Non-pigmented ciliary epithelial cell (primary cell): ENCODE data around the gene SLC35F1.

Experiments
- DNase-seq: peaks from one replicate; pipeline ENCODE4 v3.0.0-alpha.2; 2010; ENCODE audit warnings: low read depth

The SLC35F1 gene

DNA sequence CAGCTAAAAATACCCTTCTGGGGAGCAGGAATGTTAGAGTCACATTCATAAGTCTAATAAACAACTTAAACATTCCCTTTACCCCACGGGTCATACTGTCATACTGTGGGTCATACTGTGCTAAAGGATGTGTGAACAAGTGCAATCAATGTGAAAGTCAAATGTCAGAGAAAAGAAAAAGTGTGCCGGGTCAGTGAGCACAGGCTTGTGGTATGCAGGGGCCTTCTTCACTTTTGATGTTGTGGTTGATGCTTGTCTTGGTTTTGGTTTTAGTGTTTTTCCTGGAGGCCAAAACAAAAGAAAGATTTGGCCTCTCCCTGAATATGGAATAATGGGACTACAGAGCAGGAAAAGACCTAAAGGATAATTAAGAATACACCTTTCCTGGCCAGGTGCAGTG is 373.1 kb downstream of the SLC35F1 start:
- DNase-seq = no peak

DNA sequence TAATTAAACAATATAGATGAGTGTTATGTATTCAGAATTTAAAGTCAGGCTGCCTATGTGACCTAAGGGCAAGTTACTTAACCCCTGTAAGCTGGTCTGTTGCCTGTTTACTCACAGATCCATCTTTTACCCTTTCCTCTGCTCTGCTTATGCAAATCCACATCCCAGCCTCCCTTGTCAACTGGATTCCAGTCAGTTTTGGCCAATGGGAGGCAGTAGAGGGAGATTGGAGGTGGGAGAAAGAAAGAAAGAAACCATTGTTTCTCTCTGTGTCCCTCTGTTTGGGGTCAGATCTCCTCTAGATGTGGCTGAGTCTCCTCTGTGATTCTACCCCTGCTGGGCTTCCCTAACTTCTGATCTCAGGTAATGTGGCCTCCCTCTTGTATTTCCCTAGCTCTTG is 374.2 kb downstream of the SLC35F1 start:
- DNase-seq = no peak

DNA sequence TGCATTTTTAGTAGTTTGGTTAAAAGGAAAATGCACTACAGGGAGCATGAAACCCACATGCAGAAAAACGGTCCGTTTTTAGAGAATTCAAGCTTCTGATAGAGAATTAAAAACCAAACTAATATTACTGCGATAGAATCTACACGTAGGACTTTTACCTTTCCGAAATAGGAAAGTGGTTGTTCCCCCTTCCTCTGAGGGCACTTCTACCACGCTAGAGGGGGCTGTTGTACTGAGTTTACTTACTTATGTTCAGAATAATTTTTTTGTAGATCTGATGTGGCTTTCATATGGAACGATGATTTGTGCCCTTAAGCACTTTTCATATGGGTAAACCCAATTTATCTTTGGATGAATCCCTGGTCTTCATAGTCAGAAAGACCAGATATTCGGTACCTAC is 376.7 kb downstream of the SLC35F1 start:
- no peak for DNase-seq

GRCh38 chr6:118284736-118285360 is 377.8 kb downstream of the SLC35F1 start:
- no peak for DNase-seq

GRCh38 chr6:118285791-118286190 is 378.7 kb downstream of the SLC35F1 start:
- DNase-seq = no peak

GRCh38 chr6:118288355-118289124 is 381.5 kb downstream of the SLC35F1 start:
- DNase-seq = no peak

DNA sequence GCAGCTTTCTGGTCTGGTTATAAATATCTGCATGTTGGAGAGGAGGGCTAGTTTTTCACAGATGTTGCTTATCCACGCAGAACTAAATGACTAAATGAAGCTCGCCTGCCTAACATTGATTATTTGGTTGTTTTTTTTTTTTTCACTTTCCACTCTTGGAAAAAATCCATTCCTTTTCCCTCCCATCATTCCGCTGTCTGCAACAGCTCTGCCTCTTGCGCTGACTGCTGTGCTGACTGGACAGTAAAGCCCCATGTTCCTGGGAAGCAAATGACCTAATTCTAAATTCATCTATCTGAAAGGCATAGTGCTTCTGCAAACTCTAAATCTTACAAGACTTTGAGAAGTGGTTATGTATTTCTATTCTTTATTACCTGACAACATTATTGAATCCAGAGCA is 385.5 kb downstream of the SLC35F1 start:
- DNase-seq = no peak

DNA sequence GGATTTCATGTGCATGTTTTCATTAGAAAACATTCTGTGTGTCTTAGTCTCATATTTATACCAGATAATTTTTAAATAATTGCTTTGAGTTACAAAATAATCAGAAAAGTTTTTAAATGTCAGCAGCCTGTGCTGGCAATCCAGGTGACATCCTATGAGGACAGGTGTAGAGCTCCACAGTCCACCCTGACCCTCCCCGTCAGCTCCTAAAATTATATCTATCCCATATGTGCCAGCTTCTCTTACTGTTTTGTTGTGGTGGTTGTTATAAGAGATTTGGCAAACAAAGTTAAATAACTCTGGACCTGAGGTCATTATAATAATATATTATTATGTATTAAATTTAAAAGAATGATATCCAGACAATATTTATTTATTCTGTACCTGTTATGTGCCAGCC is 387.8 kb downstream of the SLC35F1 start:
- no peak for DNase-seq

- no peak for DNase-seq
Measured at GRCh38 chr6:118295336-118295735, 388.3 kb downstream of the SLC35F1 start.

GRCh38 chr6:118296129-118296901 is 389.3 kb downstream of the SLC35F1 start:
- no peak for DNase-seq

- DNase-seq = no peak
Measured at GRCh38 chr6:118297821-118298220, 390.8 kb downstream of the SLC35F1 start.

DNA sequence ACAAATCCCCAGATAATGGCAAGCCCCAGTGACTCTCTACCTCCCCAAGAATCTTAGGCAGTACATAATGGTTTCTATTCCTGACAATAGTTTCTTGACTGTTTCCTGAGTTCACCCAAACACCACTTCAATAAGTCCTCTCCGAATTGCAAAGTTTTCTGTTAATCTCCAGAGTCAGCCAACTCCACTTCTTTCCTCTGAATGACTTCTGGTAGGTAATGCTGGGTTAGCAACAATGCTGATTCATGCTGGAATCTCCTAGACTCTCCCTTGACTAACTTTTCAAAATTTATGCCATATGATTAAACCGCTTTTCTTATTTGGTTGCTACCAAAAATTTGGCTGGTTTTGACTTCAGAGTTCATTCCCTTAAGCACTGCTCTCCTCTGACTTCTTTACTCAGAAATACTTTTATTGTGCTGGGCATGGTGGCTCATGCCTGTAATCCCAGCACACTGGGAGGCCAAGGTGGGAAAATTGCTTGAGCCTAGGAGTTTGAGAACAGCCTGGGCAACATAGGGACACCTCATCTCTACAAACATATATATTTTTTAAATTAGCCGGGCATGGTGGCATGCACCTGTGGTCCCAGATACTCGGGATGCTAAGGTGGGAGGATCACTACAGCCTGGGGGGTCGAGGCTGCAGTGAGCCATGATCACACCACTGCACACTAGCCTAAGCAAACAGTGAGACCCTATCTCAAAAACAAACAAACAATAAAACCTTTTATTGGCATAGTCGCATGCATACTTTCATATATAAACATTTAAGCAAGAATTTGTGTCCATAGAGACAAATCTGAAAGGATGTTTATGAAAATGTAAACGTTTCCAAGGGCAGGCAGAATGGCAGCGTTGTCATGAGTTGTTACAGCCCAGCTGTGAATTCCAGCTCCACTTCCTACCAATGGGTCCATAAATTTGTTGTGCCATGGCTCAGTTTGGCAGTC is 391.7 kb downstream of the SLC35F1 start:
- DNase-seq = no peak

- no peak for DNase-seq
Measured at GRCh38 chr6:118299457-118299856, 392.4 kb downstream of the SLC35F1 start.

GRCh38 chr6:118304321-118304720 is 397.3 kb downstream of the SLC35F1 start:
- DNase-seq = no peak

- DNase-seq = no peak
Measured at GRCh38 chr6:118305081-118305480, 398.0 kb downstream of the SLC35F1 start.

DNA sequence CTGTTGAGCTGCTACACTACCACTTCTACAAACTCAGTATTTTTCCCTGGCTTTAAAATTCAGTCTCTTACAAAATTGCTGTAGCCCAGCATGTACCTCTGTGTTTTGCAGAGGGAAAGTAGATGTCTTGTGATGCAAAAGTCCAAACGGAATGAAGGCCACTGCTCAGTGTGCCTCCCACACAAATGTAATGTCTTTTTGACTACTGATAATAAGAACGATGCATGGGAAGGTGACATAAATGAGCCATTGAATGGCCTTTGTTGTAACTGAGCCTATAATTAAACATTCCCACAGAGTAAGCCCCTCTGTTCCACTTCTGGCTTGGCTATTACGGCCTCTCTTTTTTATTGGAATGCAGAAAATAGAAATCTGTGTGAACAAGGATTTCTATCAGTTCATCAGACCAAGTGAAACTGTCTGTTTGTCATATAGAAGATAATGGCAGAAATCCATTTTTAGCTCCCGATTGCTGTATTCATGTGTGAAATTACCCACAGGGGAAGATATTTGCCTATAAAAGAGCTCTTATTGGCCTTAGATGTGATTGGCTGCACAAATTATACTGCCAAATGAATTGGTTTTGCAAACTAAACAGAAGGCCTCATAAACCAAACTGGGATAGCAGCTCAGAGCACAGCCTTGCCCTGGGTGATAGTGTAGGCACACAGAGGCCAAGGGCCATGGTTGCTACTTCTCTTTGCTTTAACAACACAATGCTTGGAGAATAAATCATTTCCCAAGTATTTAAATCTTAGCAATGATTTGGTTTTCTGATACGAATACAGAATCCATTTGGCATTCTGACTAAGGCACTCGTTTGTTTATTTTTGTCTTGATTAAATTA is 399.6 kb downstream of the SLC35F1 start:
- DNase-seq = no peak

- DNase-seq = no peak
Measured at GRCh38 chr6:118307581-118307980, 400.5 kb downstream of the SLC35F1 start.

DNA sequence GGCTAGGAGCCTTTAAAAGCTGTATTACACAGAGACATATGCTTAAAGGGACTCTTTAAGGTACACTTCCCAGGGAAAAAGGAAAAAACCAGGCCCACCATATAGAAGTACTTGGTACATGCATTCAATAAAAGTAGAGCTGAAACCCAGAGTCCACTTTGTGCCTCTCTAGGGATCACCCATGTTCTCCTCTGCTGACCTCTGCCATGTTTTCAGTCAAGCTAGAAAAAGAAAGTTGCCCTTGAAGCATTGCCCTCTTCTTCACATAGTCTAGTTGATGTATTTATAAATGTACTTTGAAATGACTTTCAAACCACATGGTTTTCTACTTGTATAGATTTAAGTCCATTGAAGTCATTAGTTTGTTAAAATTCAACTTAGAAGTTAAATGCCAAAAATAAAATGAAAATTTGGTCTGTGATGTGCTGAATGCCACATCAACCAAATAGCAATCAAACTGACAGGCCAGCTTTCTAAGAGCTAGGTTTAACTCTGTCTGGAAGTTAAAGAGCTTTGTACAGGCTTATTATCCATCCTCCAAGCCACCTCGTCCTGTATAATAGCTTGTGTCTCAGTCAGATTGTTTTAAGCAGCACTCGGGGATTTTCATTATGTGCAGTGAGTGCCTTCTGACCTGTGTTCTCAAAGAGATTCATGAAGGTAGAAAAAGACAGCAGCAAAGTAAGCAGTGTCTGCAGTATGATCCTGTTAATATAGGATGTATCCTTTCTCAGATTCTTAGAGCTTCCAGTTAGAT is 402.5 kb downstream of the SLC35F1 start:
- DNase-seq = no peak

GRCh38 chr6:118313208-118313607 is 406.1 kb downstream of the SLC35F1 start:
- no peak for DNase-seq

DNA sequence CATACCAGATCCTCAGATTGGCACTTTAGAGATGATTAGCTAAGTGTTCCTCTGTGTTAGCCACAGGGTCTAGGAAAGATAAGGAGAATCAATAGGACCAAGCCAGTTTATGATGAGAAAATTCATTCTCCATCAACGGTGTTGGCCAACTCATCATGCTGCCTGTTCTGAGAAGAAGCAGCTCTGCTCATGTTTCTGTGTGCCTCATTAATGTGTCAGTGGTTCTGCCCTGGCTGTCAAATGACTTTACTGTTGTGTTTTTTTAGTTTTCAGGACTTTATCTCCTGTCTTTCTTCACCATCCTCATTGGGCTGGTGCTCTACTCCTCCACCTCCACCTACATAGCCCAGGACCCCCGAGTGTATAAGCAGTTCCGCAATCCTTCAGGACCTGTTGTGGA is 406.7 kb downstream of the SLC35F1 start:
- no peak for DNase-seq
